Activated CD4-positive, alpha-beta T cell treated with anti-CD3 and anti-CD28 coated beads, Interleukin-2, amount 50 U/mL, for 1 hour (primary cell): ENCODE measurements around the gene ZNF488.

Experiments
- DNase-seq: peaks from one replicate; pipeline ENCODE4 v3.0.0-alpha.2; 2020

Gene ZNF488

GRCh38 chr10:47326927-47327330 lies 57.2 kb downstream of the ZNF488 start:
- no peak for DNase-seq

- no peak for DNase-seq
These were observed 57.7 kb downstream of the ZNF488 start for GRCh38 chr10:47326306-47326926.

- DNase-seq = no peak
These were observed 58.5 kb downstream of the ZNF488 start for GRCh38 chr10:47325303-47326291.

- DNase-seq = no peak
These were observed 60.3 kb downstream of the ZNF488 start for GRCh38 chr10:47323636-47324296.

DNA sequence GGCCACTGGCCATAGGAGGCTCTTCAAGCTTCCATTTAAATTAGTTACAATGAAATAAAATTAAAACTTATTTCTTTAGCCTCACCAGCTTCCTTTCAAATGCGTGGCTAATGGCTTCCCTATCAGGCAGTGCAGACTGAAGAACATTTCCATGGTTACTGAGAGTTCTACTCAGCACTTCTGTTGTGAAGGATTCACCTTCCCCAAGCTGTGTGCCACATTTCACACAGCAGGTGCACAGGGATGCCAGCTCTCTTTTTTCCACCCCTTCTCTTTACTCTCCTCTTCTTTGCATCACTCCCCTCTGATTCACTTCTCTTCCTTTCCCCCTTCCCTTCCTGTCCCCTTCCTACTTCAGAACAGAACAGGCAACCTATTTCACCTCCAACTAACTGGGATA lies 61.0 kb downstream of the ZNF488 start:
- no peak for DNase-seq

DNA sequence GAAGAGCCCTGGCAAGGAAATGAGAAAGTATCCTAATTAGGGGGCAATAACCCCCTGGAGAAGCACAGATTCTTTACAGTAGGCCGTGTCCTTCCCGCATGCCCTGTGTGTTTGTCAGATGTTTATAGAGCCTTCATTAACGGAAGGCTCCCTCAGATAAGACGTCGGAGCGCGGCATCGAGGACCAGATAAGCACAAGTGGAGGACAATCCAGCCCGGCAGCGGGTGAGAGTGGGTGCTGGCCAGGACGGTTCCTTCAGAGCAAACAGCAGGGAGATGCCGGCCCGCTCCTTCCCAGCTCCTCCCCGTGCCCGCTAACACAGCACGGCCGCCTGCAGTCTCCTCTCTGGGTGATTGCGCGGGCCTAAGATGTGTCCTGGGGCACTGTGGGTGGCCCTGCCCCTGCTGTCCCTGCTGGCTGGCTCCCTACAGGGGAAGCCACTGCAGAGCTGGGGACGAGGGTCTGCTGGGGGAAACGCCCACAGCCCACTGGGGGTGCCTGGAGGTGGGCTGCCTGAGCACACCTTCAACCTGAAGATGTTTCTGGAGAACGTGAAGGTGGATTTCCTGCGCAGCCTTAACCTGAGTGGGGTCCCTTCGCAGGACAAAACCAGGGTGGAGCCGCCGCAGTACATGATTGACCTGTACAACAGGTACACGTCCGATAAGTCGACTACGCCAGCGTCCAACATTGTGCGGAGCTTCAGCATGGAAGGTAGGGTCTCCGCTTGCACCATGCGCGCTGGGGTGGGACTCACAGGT lies 61.6 kb downstream of the ZNF488 start, which contains the start of gene GDF2:
GDF2 (plus strand) TSS at position 155 of the 762 bp plus-strand sequence; CDS start at position 370, 215 bp downstream.
- DNase-seq = no peak

GRCh38 chr10:47321521-47322195 lies 62.4 kb downstream of the ZNF488 start:
- no peak for DNase-seq

- no peak for DNase-seq
These were observed 63.3 kb downstream of the ZNF488 start for GRCh38 chr10:47320812-47321211.

GRCh38 chr10:47319784-47320183 lies 64.3 kb downstream of the ZNF488 start:
- no peak for DNase-seq

GRCh38 chr10:47318706-47319105 lies 65.4 kb downstream of the ZNF488 start:
- DNase-seq = no peak

DNA sequence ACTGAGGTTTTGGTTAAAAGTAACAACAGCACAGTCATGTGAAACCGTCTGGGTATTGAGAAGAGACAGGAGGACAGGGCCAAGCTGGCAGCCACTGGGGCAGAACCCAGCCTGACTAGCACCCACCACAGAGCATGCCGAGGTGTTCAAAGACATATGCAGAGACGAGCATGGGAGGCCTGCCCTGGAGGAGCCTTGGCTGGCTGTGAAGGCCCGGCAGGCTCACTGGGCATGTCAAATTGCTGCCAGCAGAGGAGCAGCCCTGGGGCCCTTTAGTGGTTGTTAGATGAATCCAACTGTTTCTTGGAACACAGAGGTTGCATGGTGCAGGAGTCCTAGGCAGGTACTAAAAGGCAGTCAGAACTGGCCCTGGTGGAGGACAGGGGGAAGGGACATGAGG lies 66.8 kb downstream of the ZNF488 start:
- DNase-seq = no peak

DNA sequence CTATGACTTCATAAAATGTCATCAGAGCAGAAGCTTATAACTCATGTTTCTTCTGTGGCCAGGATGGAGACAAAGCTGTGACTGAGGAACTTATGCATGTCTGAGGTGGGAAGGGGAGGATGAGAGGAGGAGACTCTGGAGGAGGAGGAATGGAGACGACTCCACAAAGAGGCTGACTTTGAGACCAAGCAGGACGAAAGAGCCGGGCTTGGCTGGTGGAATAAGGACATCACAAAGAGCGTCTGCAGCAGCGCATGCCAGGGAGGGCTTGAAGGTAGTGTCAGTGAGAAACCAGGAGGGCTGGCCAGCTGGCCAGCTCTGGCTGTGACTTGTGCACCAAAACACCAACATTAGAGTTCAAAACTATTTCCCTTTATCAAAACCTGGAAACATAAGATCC lies 68.0 kb downstream of the ZNF488 start:
- DNase-seq = no peak
